Stomach smooth muscle (tissue), 2 donors: ENCODE measurements around the gene TSPAN8.

Experiments used
- H3K27ac ChIP-seq: one replicate; pipeline ENCODE4 v1.7.0; 2013; ENCODE audit warnings: mild to moderate bottlenecking, low read length, inconsistent platforms
- H3K27me3 ChIP-seq, 2 donors: one replicate each; pipeline ENCODE4 v1.7.0; 2013; ENCODE audit warnings: low read length in 2 of 2; ENCODE audit not compliant: insufficient read depth in 2 of 2, control insufficient read depth in 1 of 2
- H3K36me3 ChIP-seq, 2 donors: one replicate each; pipeline ENCODE4 v1.7.0; 2013; ENCODE audit warnings: low read length in 2 of 2; ENCODE audit not compliant: control insufficient read depth in 2 of 2, insufficient read depth in 2 of 2
- H3K4me1 ChIP-seq: one replicate; pipeline ENCODE4 v1.7.0; 2013; ENCODE audit warnings: low read length; ENCODE audit not compliant: control insufficient read depth, insufficient read depth
- H3K4me3 ChIP-seq, 2 donors: one replicate each; pipeline ENCODE4 v1.7.0; 2013; ENCODE audit warnings: low read length in 2 of 2
- H3K9ac ChIP-seq, 2 donors: one replicate each; pipeline ENCODE4 v1.7.0; 2013; ENCODE audit warnings: low read length in 2 of 2, mild to moderate bottlenecking in 1 of 2
- H3K9me3 ChIP-seq, 2 donors: one replicate each; pipeline ENCODE4 v1.7.0; 2013; ENCODE audit warnings: low read length in 2 of 2; ENCODE audit not compliant: control insufficient read depth in 2 of 2
- donor health status: healthy.
- donor health status: Pancreatic carcinoma.

TSPAN8 gene

DNA sequence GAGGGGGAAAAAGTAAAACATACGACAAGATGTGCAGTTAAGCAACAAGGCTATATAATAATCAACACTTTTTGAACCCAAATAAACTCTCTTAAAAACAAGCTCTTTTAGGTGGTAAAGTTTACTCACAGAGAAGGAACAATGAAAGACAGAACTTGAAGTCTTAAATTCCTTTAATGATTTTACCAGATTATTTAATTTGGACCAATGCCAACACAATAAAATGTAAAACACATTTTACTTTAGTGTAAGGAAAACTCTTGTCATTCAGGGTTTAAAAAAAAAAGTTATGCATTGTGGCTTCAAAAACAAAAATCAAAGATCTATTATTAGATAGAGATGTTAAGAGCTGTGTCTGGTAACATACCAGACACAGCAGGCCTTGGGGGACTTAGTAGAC lies 13.1 kb downstream of the TSPAN8 start:
- no peaks in the 10 kb centered on the region for H3K4me1 ChIP-seq
- H3K27ac ChIP-seq: no peak overlapping the region
- H3K9ac ChIP-seq: no peak overlapping the region
- H3K9me3 ChIP-seq: no peaks in the 10 kb centered on the region
- no peak overlapping the region for H3K4me3 ChIP-seq
- no peaks in the 10 kb centered on the region for H3K36me3 ChIP-seq
- no peaks in the 10 kb centered on the region for H3K27me3 ChIP-seq

- H3K9ac ChIP-seq: no peak overlapping the region
- H3K27ac ChIP-seq: no peak overlapping the region
- no peaks in the 10 kb centered on the region for H3K27me3 ChIP-seq
- no peaks in the 10 kb centered on the region for H3K36me3 ChIP-seq
- H3K4me3 ChIP-seq: no peak overlapping the region
- no peaks in the 10 kb centered on the region for H3K4me1 ChIP-seq
- no peaks in the 10 kb centered on the region for H3K9me3 ChIP-seq
Measured at GRCh38 chr12:71142956-71143355, 14.8 kb downstream of the TSPAN8 start.

GRCh38 chr12:71142016-71142415 lies 15.8 kb downstream of the TSPAN8 start:
- no peak overlapping the region for H3K27ac ChIP-seq
- H3K9ac ChIP-seq: no peak overlapping the region
- no peaks in the 10 kb centered on the region for H3K27me3 ChIP-seq
- H3K36me3 ChIP-seq: no peaks in the 10 kb centered on the region
- no peaks in the 10 kb centered on the region for H3K9me3 ChIP-seq
- H3K4me1 ChIP-seq: no peaks in the 10 kb centered on the region
- no peak overlapping the region for H3K4me3 ChIP-seq

DNA sequence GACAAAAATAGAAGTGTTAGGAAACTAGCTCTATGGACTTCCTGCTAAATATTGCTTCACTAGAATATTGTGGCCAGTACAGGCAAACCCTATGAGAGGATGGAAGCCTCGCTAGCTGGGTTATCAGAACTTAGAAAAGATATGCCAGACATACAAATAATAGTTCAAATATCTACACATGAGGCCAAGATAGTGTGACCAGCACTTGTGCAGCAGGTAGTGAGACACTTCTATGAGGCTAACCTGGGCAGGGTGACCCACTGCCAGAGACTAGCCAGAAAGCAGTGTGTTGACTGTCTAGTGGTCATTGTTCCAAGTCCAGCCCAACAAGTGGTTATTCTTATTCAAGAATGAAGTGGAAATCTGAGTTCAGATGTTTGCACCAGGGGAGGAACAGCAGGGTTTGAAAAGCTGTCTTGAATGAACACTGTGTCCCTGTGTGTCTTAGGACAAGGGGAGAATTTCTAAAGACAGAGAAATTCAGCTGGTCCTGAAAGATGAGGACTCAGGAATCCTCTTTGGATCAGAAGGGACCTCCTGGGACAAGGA lies 16.3 kb downstream of the TSPAN8 start:
- Histone ChIP-seq H3K9me3 (no peaks in the 10 kb centered on the region), H3K9ac (no peak overlapping the region), H3K27ac (no peak overlapping the region), H3K36me3 (no peaks in the 10 kb centered on the region), H3K4me1 (no peaks in the 10 kb centered on the region), H3K4me3 (no peak overlapping the region), H3K27me3 (no peaks in the 10 kb centered on the region)

DNA sequence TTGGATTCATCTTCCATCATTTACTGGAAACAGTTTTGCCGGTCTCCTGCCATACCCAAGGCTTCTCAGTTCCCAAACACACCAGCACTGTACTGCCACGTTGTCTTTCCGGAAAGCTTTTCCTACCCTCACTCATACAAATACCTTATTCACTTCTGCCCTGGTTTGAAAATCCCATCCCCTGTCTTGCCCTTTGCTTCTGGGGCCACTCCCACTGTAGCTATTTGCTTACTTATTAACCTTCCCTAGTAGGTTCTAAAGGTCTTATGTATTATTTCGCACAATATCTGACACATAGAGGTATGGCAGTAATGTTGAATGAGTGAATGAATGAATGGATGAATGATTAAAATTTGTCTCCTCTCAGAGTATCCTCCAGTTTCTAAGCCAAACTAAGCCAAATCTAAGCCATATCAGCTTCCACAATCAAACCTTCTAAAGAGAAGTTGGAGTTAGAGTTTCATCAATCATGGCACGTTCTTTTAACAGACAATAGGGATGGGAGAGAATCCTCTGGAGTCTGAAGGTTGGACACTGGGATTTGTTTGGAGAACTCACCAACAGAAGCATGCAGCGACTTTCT lies 18.6 kb downstream of the TSPAN8 start:
- no peak overlapping the region for H3K27ac ChIP-seq
- no peak overlapping the region for H3K9ac ChIP-seq
- H3K9me3 ChIP-seq: no peaks in the 10 kb centered on the region
- no peak overlapping the region for H3K4me3 ChIP-seq
- no peaks in the 10 kb centered on the region for H3K36me3 ChIP-seq
- H3K27me3 ChIP-seq: no peaks in the 10 kb centered on the region
- H3K4me1 ChIP-seq: no peaks in the 10 kb centered on the region

DNA sequence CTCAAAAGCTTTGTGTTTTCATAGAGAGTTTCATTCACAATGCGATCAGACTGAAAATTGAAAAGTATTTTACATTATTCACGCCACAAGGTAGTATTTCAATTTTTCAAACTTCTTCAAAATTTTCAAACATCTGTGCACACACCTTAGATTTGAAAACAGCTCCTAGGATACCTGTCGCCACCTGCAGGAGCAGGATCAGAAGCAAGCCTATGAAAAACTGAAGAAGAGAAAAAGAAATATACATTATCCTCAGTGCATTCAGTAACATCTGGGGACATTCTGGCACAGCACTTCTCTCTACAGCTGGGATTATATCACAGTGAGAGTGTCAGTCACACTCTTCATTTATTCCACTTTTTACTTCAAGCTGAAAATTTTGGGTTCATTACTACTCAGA lies 19.8 kb downstream of the TSPAN8 start:
- no peaks in the 10 kb centered on the region for H3K36me3 ChIP-seq
- no peak overlapping the region for H3K4me3 ChIP-seq
- H3K9me3 ChIP-seq: no peaks in the 10 kb centered on the region
- H3K27me3 ChIP-seq: no peaks in the 10 kb centered on the region
- no peak overlapping the region for H3K27ac ChIP-seq
- H3K9ac ChIP-seq: no peak overlapping the region
- no peaks in the 10 kb centered on the region for H3K4me1 ChIP-seq

DNA sequence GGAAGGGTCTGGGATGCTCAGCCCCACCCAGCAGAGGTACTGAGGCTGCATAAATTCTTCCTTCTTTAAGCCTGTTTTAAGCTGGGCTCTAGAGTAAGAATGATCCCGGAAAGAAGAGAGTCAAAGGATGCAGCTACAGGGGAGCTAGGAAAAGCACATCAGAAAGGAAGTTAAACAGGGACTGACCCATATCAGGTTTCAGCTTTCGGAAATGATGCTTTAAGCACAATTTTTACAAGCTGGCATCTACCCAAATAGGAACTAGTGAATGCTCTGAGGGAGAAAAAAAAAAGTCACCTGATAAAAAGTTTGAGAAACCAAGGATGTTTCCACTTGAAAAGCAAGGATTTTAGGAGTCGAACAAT lies 22.0 kb downstream of the TSPAN8 start:
- H3K27me3 ChIP-seq: no peaks in the 10 kb centered on the region
- no peaks in the 10 kb centered on the region for H3K4me1 ChIP-seq
- no peaks in the 10 kb centered on the region for H3K9me3 ChIP-seq
- no peak overlapping the region for H3K4me3 ChIP-seq
- H3K27ac ChIP-seq: no peak overlapping the region
- no peaks in the 10 kb centered on the region for H3K36me3 ChIP-seq
- H3K9ac ChIP-seq: no peak overlapping the region

DNA sequence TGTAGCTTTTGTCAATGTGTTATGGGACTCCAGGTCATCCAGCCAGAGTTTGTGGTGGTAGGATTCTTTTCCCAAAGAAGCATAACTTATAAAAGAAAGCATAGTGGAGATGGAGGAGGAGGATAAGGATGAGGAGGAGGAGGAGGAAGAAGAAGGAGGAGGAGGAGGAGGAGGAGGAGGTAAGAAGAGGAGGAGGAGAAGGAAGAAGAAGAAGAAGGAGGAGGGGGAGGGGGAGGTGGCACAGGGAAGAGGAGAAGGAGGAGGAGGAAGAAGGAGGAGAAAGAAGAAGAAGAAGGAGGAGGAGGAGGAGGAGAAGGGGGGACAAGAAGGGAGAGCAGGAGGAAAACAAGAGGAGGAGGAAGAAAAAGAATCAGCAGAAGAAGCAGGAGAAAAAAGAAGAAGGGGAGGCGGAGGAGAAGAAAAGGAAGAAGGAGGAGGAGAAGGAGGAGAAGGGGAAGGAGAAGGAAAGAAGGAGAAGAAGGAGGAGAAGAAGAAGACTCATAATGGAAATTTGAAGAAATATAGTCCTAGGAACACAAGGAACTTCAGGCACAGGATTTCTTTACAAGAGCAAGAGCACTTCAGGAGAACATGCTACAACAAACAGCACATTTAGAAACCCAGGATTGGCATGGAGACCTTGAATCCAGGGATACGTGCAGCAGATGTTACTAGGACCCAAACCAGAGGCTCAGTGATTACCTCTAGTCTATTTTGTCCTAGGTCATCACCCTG lies 22.6 kb downstream of the TSPAN8 start:
- no peak overlapping the region for H3K4me3 ChIP-seq
- no peaks in the 10 kb centered on the region for H3K36me3 ChIP-seq
- no peak overlapping the region for H3K9ac ChIP-seq
- H3K4me1 ChIP-seq: no peaks in the 10 kb centered on the region
- H3K27me3 ChIP-seq: no peaks in the 10 kb centered on the region
- H3K27ac ChIP-seq: no peak overlapping the region
- H3K9me3 ChIP-seq: no peaks in the 10 kb centered on the region

DNA sequence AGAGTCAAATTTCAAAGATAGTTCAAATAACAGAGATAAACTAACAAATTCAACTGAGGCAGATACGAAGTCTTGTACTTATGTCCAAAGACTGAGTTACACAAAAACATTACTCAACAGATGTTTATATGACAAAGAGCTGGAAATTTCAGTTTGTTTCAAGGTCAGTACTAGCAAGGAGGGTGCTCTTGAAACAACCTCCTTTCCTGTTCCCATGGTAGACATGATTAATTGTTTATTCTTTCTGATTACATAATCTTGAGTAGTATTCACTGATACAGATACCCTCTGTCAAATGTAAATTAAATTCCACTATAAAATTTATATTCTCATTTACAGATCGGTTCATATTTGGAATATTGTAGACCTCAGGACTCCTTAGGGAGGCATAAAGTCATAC lies 23.4 kb downstream of the TSPAN8 start:
- Histone ChIP-seq H3K9me3 (no peaks in the 10 kb centered on the region), H3K4me3 (no peak overlapping the region), H3K27me3 (no peaks in the 10 kb centered on the region), H3K4me1 (no peaks in the 10 kb centered on the region), H3K36me3 (no peaks in the 10 kb centered on the region), H3K9ac (no peak overlapping the region), H3K27ac (no peak overlapping the region)

- Histone ChIP-seq H3K4me1 (no peaks in the 10 kb centered on the region), H3K4me3 (no peak overlapping the region), H3K27me3 (no peaks in the 10 kb centered on the region), H3K27ac (no peak overlapping the region), H3K9me3 (no peaks in the 10 kb centered on the region), H3K36me3 (no peaks in the 10 kb centered on the region), H3K9ac (no peak overlapping the region)
Measured at GRCh38 chr12:71130521-71131069, 27.2 kb downstream of the TSPAN8 start.

GRCh38 chr12:71129364-71129763 lies 28.4 kb downstream of the TSPAN8 start:
- Histone ChIP-seq H3K27ac (no peak overlapping the region), H3K9me3 (no peaks in the 10 kb centered on the region), H3K36me3 (no peaks in the 10 kb centered on the region), H3K4me1 (no peaks in the 10 kb centered on the region), H3K4me3 (no peak overlapping the region), H3K27me3 (no peaks in the 10 kb centered on the region), H3K9ac (no peak overlapping the region)
